Measurements from ENCODE around the gene OSBPL5. TPM values are rescaled to one million over a fixed set of nuclear protein-coding genes. Genes with fewer than 3 reads are reported as not detected.

OSBPL5 gene
- total and polyA plus RNA-seq, 10 donors = 5.1 to 91.2 (median 51.0) TPM

DNA sequence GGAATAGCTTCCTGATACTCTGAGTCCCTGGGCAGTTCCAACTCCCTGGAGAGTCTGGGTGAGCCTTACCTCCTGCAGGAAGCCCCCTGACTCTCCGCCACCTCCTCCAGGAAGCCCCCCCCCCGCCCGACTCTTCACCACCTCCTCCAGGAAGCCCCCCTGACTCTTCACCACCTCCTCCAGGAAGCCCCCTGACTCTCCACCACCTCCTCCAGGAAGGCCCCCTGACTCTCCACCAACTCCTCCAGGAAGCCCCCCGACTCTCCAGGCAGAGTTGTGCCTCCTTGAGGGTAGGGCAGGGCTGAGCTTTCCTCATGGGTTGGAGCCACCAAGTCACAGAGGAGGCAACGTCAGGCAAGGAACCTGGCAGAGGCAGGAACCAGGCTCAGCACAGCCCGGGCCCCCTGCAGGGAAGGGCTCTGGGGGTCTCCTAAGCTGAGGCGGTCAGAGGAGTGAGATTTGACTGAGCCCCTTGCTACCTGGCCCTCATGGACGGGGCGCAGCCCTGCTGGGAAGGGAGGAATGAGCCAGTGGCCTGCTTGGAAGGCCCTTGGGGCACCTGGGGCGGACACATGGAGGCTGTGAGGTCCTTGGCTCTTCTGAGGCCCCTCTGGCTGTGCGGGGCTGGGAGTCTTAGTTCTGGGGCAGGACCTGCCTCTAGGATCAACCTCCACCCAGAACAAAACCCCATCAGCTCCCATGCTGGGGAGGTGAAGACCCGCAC, 35.4 kb upstream of the OSBPL5 start:
- TF ChIP-seq, protein P1, sequence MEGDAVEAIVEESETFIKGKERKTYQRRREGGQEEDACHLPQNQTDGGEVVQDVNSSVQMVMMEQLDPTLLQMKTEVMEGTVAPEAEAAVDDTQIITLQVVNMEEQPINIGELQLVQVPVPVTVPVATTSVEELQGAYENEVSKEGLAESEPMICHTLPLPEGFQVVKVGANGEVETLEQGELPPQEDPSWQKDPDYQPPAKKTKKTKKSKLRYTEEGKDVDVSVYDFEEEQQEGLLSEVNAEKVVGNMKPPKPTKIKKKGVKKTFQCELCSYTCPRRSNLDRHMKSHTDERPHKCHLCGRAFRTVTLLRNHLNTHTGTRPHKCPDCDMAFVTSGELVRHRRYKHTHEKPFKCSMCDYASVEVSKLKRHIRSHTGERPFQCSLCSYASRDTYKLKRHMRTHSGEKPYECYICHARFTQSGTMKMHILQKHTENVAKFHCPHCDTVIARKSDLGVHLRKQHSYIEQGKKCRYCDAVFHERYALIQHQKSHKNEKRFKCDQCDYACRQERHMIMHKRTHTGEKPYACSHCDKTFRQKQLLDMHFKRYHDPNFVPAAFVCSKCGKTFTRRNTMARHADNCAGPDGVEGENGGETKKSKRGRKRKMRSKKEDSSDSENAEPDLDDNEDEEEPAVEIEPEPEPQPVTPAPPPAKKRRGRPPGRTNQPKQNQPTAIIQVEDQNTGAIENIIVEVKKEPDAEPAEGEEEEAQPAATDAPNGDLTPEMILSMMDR (IDR thresholded peaks at IDR 0.05 in 8 of 11, conservative IDR thresholded peaks at IDR 0.05 in 3 of 11) = no peak
- TF ChIP-seq POLR2A (IDR thresholded peaks at IDR 0.05) (no peak), POLR2AphosphoS5 (IDR thresholded peaks at IDR 0.05) (no peak)
- WGBS, 5 donors = 64 to 80% (median 76%) methylated on average over 8 to 12 of the region's 12 CpGs
- H3K36me3 ChIP-seq = no peaks in the 10 kb centered on the region
- H3K27me3 ChIP-seq (replicated peaks in 1 of 7) = peaks cover 0 to 75% (median 23%) of the 10 kb centered on the region in 7 donors
- no peaks in the 10 kb centered on the region for H3K9me3 ChIP-seq
- H3K4me1 ChIP-seq = peaks cover 0 to 42% (median 17%) of the 10 kb centered on the region in 6 donors
- H3K27ac ChIP-seq = no peak overlapping the region
- DNase-seq = no peak
- H3K4me3 ChIP-seq = no peak overlapping the region
- intact Hi-C loops (cut with DNase I; ENCODE audit: low total_unique reads) = no loop called here

DNA sequence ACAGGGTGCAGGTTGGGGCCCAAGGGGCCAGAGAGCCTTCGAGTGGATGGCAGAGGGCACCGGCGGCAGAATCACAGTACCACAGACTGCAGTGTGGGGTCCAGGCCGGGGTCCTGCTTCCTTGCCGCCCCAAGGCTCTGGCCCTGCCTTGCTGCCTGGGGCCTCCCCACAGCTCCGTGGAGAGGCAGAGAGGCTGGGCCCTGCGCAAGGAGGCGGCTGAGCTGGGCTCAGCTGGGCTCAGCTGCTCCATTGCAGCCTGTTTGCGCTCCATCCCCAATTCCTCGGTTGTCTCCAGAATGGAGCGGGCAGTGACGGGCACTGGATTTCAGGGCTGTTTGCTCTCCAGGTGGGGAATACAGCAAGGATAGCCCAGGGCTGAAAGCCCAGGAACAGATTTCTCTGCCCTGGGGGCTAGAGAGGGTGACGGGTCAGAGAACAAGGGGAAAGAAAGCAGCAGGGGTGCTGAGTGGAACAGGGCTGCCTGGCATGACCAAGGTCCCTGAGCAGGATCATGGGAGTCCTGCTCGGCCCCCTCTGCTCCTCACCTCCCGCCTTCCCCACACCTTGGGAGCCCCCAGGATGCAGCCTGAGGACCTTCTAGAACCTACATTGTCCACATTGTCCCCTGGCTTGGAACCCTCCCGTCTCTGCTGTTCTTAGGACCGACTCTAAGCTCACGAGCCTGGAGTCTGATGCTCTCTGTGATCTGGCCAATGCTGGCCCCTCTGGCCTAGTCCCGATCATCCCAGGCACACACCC, 34.6 kb upstream of the OSBPL5 start:
- no peak overlapping the region for H3K4me3 ChIP-seq
- H3K9me3 ChIP-seq = no peaks in the 10 kb centered on the region
- H3K27ac ChIP-seq = no peak overlapping the region
- TF ChIP-seq, protein P1 (IDR thresholded peaks at IDR 0.05 in 8 of 11, conservative IDR thresholded peaks at IDR 0.05 in 3 of 11) = no peak
- TF ChIP-seq POLR2A (IDR thresholded peaks at IDR 0.05) (no peak), POLR2AphosphoS5 (IDR thresholded peaks at IDR 0.05) (no peak)
- H3K36me3 ChIP-seq = no peaks in the 10 kb centered on the region
- peaks cover 0 to 42% (median 16%) of the 10 kb centered on the region in 6 donors for H3K4me1 ChIP-seq
- intact Hi-C loops (cut with DNase I; ENCODE audit: low total_unique reads) = no loop called here
- no peak for DNase-seq
- 73 to 91% (median 88%) methylated on average over 17 to 19 of the region's 19 CpGs for WGBS, 5 donors
- peaks cover 0 to 68% (median 23%) of the 10 kb centered on the region in 7 donors for H3K27me3 ChIP-seq (replicated peaks in 1 of 7)

DNA sequence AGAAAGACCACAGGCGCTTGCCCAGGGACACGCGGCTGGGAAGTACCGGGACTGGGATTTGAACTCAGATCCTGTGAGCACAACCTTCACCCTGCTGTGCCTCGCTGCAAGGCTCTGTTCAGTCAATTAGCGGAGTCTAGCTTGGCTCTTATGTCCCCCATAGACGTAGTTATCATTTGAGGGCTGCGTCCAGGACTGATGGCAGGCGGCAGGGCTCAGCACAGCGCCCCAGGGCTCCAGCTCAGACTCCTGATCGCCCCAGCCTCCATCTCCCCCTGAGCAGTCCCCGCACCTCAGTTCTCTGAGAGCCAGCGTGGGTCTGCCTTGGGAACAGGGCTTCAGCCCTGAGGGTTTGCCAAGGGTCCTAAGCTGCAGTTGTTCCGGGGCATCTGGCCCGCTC, 33.7 kb upstream of the OSBPL5 start:
- DNase-seq = no peak
- no peak overlapping the region for H3K27ac ChIP-seq
- no peaks in the 10 kb centered on the region for H3K36me3 ChIP-seq
- no peaks in the 10 kb centered on the region for H3K9me3 ChIP-seq
- intact Hi-C loops (cut with DNase I; ENCODE audit: low total_unique reads) = no loop called here
- H3K4me1 ChIP-seq = peaks cover 0 to 44% (median 20%) of the 10 kb centered on the region in 6 donors
- H3K27me3 ChIP-seq (replicated peaks in 1 of 7) = peaks cover 0 to 59% (median 23%) of the 10 kb centered on the region in 7 donors
- TF ChIP-seq POLR2A (IDR thresholded peaks at IDR 0.05) = no peak
- TF ChIP-seq, protein P1 (IDR thresholded peaks at IDR 0.05 in 8 of 11, conservative IDR thresholded peaks at IDR 0.05 in 3 of 11) = no peak
- TF ChIP-seq POLR2AphosphoS5 (IDR thresholded peaks at IDR 0.05) = no peak
- WGBS, 5 donors = 80 to 95% (median 87%) methylated on average over 15 of the region's 15 CpGs
- no peak overlapping the region for H3K4me3 ChIP-seq
